Mononuclear cell (primary cell): Measurements from ENCODE around the gene GRK3. TPM values are rescaled to one million over a fixed set of nuclear protein-coding genes. Genes with fewer than 3 reads are reported as not detected.

Source experiments
- H3K27me3 ChIP-seq: 2 replicates; pipeline ENCODE4 v1.6.0; 2011; ENCODE audit warnings: low read length, control low read depth; ENCODE audit not compliant: insufficient read depth
- H3K4me1 ChIP-seq: 2 replicates; pipeline ENCODE4 v1.5.1; 2011; ENCODE audit warnings: mild to moderate bottlenecking, low read length, control low read depth; ENCODE audit not compliant: insufficient read depth
- H3K4me3 ChIP-seq: 2 replicates; pipeline ENCODE4 v1.5.1; 2011; ENCODE audit warnings: mild to moderate bottlenecking, low read length, moderate library complexity
- H3K9me3 ChIP-seq: 2 replicates; pipeline ENCODE4 v1.5.1; 2011; ENCODE audit warnings: low read depth, mild to moderate bottlenecking, control low read depth, low read length
- total RNA-seq: library from RNA; depleted of rRNA; stranded (reverse); fragments of >200 nt; gene quantifications from one replicate; pipeline ENCODE4 v1.2.3, GENCODE V29; 2012

GRK3 gene
- total RNA-seq, 1 donor: 21.0 TPM

GRCh38 chr22:25643232-25644000 is 78.9 kb downstream of the GRK3 start:
- H3K27me3 ChIP-seq: no peaks in the 10 kb centered on the region
- peaks cover 10% of the 10 kb centered on the region for H3K9me3 ChIP-seq
- H3K4me1 ChIP-seq: peaks cover 4% of the 10 kb centered on the region
- H3K4me3 ChIP-seq: no peak overlapping the region

- H3K4me3 ChIP-seq: no peak overlapping the region
- H3K4me1 ChIP-seq: peaks cover 4% of the 10 kb centered on the region
- H3K9me3 ChIP-seq: peaks cover 10% of the 10 kb centered on the region
- no peaks in the 10 kb centered on the region for H3K27me3 ChIP-seq
These were observed 79.6 kb downstream of the GRK3 start for GRCh38 chr22:25644122-25644521.

GRCh38 chr22:25645266-25645665 is 80.8 kb downstream of the GRK3 start:
- no peaks in the 10 kb centered on the region for H3K9me3 ChIP-seq
- peaks cover 4% of the 10 kb centered on the region for H3K4me1 ChIP-seq
- H3K4me3 ChIP-seq: no peak overlapping the region
- no peaks in the 10 kb centered on the region for H3K27me3 ChIP-seq

GRCh38 chr22:25645964-25646363 is 81.5 kb downstream of the GRK3 start:
- Histone ChIP-seq H3K9me3 (no peaks in the 10 kb centered on the region), H3K4me3 (no peak overlapping the region), H3K27me3 (no peaks in the 10 kb centered on the region), H3K4me1 (peaks cover 4% of the 10 kb centered on the region)

GRCh38 chr22:25650833-25651232 is 86.4 kb downstream of the GRK3 start:
- H3K27me3 ChIP-seq: no peaks in the 10 kb centered on the region
- H3K9me3 ChIP-seq: no peaks in the 10 kb centered on the region
- H3K4me3 ChIP-seq: no peak overlapping the region
- H3K4me1 ChIP-seq: peaks cover 4% of the 10 kb centered on the region

GRCh38 chr22:25651332-25652085 is 87.0 kb downstream of the GRK3 start:
- Histone ChIP-seq H3K4me1 (peaks cover 9% of the 10 kb centered on the region), H3K4me3 (no peak overlapping the region), H3K9me3 (no peaks in the 10 kb centered on the region), H3K27me3 (no peaks in the 10 kb centered on the region)

GRCh38 chr22:25654676-25655075 is 90.2 kb downstream of the GRK3 start:
- peaks cover 12% of the 10 kb centered on the region for H3K4me1 ChIP-seq
- no peak overlapping the region for H3K4me3 ChIP-seq
- no peaks in the 10 kb centered on the region for H3K9me3 ChIP-seq
- no peaks in the 10 kb centered on the region for H3K27me3 ChIP-seq

GRCh38 chr22:25655371-25655935 is 91.0 kb downstream of the GRK3 start:
- Histone ChIP-seq H3K4me3 (no peak overlapping the region), H3K4me1 (peaks cover 12% of the 10 kb centered on the region), H3K9me3 (no peaks in the 10 kb centered on the region), H3K27me3 (no peaks in the 10 kb centered on the region)

- no peaks in the 10 kb centered on the region for H3K27me3 ChIP-seq
- H3K4me1 ChIP-seq: peaks cover 12% of the 10 kb centered on the region
These were observed 92.2 kb downstream of the GRK3 start for GRCh38 chr22:25656724-25657123.

GRCh38 chr22:25658633-25659032 is 94.2 kb downstream of the GRK3 start:
- H3K4me3 ChIP-seq: no peak overlapping the region
- no peaks in the 10 kb centered on the region for H3K27me3 ChIP-seq
- peaks cover 8% of the 10 kb centered on the region for H3K4me1 ChIP-seq
- no peaks in the 10 kb centered on the region for H3K9me3 ChIP-seq

More at GRCh38 chr22:25656724-25657123, 92.2 kb downstream of the GRK3 start:
- Histone ChIP-seq H3K4me3 (no peak overlapping the region), H3K9me3 (no peaks in the 10 kb centered on the region)

GRCh38 chr22:25659413-25659812 is 94.9 kb downstream of the GRK3 start:
- no peaks in the 10 kb centered on the region for H3K27me3 ChIP-seq
- no peaks in the 10 kb centered on the region for H3K9me3 ChIP-seq
- peaks cover 8% of the 10 kb centered on the region for H3K4me1 ChIP-seq
- H3K4me3 ChIP-seq: no peak overlapping the region

GRCh38 chr22:25660336-25660735 is 95.9 kb downstream of the GRK3 start:
- peaks cover 8% of the 10 kb centered on the region for H3K4me1 ChIP-seq
- no peak overlapping the region for H3K4me3 ChIP-seq
- H3K9me3 ChIP-seq: no peaks in the 10 kb centered on the region
- H3K27me3 ChIP-seq: no peaks in the 10 kb centered on the region

GRCh38 chr22:25661073-25661472 is 96.6 kb downstream of the GRK3 start:
- Histone ChIP-seq H3K9me3 (no peaks in the 10 kb centered on the region), H3K27me3 (no peaks in the 10 kb centered on the region), H3K4me3 (no peak overlapping the region), H3K4me1 (peaks cover 12% of the 10 kb centered on the region)

- no peaks in the 10 kb centered on the region for H3K9me3 ChIP-seq
- H3K27me3 ChIP-seq: no peaks in the 10 kb centered on the region
- H3K4me3 ChIP-seq: no peak overlapping the region
- peaks cover 9% of the 10 kb centered on the region for H3K4me1 ChIP-seq
These were observed 99.2 kb downstream of the GRK3 start for GRCh38 chr22:25663654-25664053.

- H3K9me3 ChIP-seq: no peaks in the 10 kb centered on the region
- H3K27me3 ChIP-seq: no peaks in the 10 kb centered on the region
- no peak overlapping the region for H3K4me3 ChIP-seq
- H3K4me1 ChIP-seq: peaks cover 9% of the 10 kb centered on the region
These were observed 101.8 kb downstream of the GRK3 start for GRCh38 chr22:25666308-25666707.
